H1 (cell line): Measurements from ENCODE around the gene ALDH3B1. TPM values are rescaled to one million over a fixed set of nuclear protein-coding genes. Genes with fewer than 3 reads are reported as not detected.
"Not testable (repeated sequence)": the region's sequence is repeated elsewhere in the genome, so short reads cannot be mapped to it uniquely, and the experiment has no call there.

Experiments used
- CTCF ChIA-PET: fragments of 300-600 bp; sonication (Branson Sonifier 250); formaldehyde crosslinking; loops from one replicate; lab custom pipeline; 2021; ENCODE audit not compliant: partially characterized antibody; lab: Charles Lee
- POLR2A ChIA-PET: fragments of 300-600 bp; sonication (Branson Sonifier 250); formaldehyde crosslinking; loops from one replicate; lab custom pipeline; 2021; ENCODE audit warnings: inconsistent platforms; ENCODE audit not compliant: partially characterized antibody; lab: Charles Lee
- DNase-seq, 2 experiments: peaks; one replicate each; pipeline versions ENCODE4 v3.0.0 to v3.0.0-alpha.2; 2010 to 2022; ENCODE audit warnings: low spot score in 2 of 2, low read depth in 1 of 2, mixed read lengths in 1 of 2
- FAIRE-seq: peaks from 2 replicates; lab custom pipeline; 2011; peaks lifted over from hg19 to GRCh38; lab: Jason Lieb, UNC
- H2AFZ ChIP-seq: 2 replicates; pipeline ENCODE4 v1.8.1; 2012; ENCODE audit warnings: low read length, inconsistent platforms
- H2AK5ac ChIP-seq: 2 replicates; pipeline ENCODE4 v1.6.1; 2013; ENCODE audit warnings: low read depth, low read length
- H2BK120ac ChIP-seq: replicated peaks from 2 replicates; pipeline ENCODE3; 2013; ENCODE audit warnings: low read depth, low read length, inconsistent platforms
- H2BK12ac ChIP-seq: 2 replicates; pipeline ENCODE4 v1.6.1; 2013; ENCODE audit warnings: low read depth, low read length
- H2BK15ac ChIP-seq: 2 replicates; pipeline ENCODE4 v1.6.1; 2013; ENCODE audit warnings: low read length
- H2BK20ac ChIP-seq: 2 replicates; pipeline ENCODE4 v1.6.1; 2013; ENCODE audit warnings: low read length
- H2BK5ac ChIP-seq: 2 replicates; pipeline ENCODE4 v1.6.1; 2013; ENCODE audit warnings: low read depth, low read length
- H3K14ac ChIP-seq: 2 replicates; pipeline ENCODE4 v1.6.1; 2013; ENCODE audit warnings: inconsistent platforms; ENCODE audit not compliant: insufficient read length
- H3K18ac ChIP-seq: 2 replicates; pipeline ENCODE4 v1.6.1; 2013; ENCODE audit warnings: low read length; ENCODE audit errors: extremely low read depth
- H3K23ac ChIP-seq: 2 replicates; pipeline ENCODE4 v1.6.1; 2013; ENCODE audit warnings: inconsistent platforms; ENCODE audit not compliant: insufficient read length
- H3K23me2 ChIP-seq: 2 replicates; pipeline ENCODE4 v1.6.1; 2013; ENCODE audit warnings: low read depth, low read length
- H3K27ac ChIP-seq: 2 replicates; pipeline ENCODE4 v1.6.1; 2011; ENCODE audit warnings: low read depth, low read length, inconsistent platforms
- H3K27me3 ChIP-seq, 4 experiments: replicated peaks in 1 of 4; 1 replicate in 1 of 4; 2 replicates in 3 of 4; pipeline versions ENCODE4 v1.6.1 to v1.8.1; 2011 to 2013; ENCODE audit warnings: low read length in 3 of 4, mild to moderate bottlenecking in 3 of 4, inconsistent platforms in 2 of 4, mixed read lengths in 2 of 4, moderate library complexity in 1 of 4; ENCODE audit not compliant: control insufficient read depth in 3 of 4, insufficient read depth in 3 of 4; ENCODE audit errors: extremely low read depth in 1 of 4
- H3K36me3 ChIP-seq, 4 experiments: 2 replicates each; pipeline versions ENCODE4 v1.6.1 to v1.8.1; 2011 to 2013; ENCODE audit warnings: mild to moderate bottlenecking in 4 of 4, low read length in 3 of 4, moderate library complexity in 2 of 4, control low read depth in 1 of 4, inconsistent platforms in 1 of 4; ENCODE audit not compliant: insufficient read depth in 4 of 4, control insufficient read depth in 2 of 4
- H3K4ac ChIP-seq: replicated peaks from 2 replicates; pipeline ENCODE3; 2013; ENCODE audit warnings: low read length, low read depth, mixed read lengths, inconsistent platforms; ENCODE audit not compliant: insufficient read length
- H3K4me1 ChIP-seq, 4 experiments: replicated peaks in 1 of 4; 1 replicate in 1 of 4; 2 replicates in 3 of 4; pipeline versions ENCODE4 v1.6.1 to v1.8.1; 2011 to 2013; ENCODE audit warnings: low read length in 3 of 4, inconsistent platforms in 2 of 4, mixed read lengths in 1 of 4; ENCODE audit not compliant: insufficient read depth in 4 of 4, control insufficient read depth in 3 of 4
- H3K4me2 ChIP-seq, 2 experiments: 2 replicates each; pipeline versions ENCODE4 v1.6.1 to v1.8.1; 2011 to 2013; ENCODE audit warnings: low read depth in 2 of 2, low read length in 2 of 2, control low read depth in 1 of 2, inconsistent platforms in 1 of 2, mild to moderate bottlenecking in 1 of 2; ENCODE audit not compliant: insufficient read depth in 1 of 2
- H3K4me3 ChIP-seq, 4 experiments: fragments of 200-600, 300-600 bp in 1 of 4; sonication (generic), shearing (Covaris generic), sonication (Bioruptor Twin) in 1 of 4; 2 replicates each; pipeline versions ENCODE4 v1.5.1 to v1.8.1; 2011 to 2016; ENCODE audit warnings: low read length in 4 of 4, low read depth in 3 of 4, control low read depth in 2 of 4, inconsistent platforms in 2 of 4, mild to moderate bottlenecking in 2 of 4, mixed read lengths in 1 of 4, moderate library complexity in 1 of 4; ENCODE audit not compliant: insufficient read depth in 2 of 4; ENCODE audit errors: extremely low read depth in 1 of 4
- H3K56ac ChIP-seq: replicated peaks from 2 replicates; pipeline ENCODE3; 2013; ENCODE audit warnings: low read depth, mild to moderate bottlenecking, mixed read lengths, low read length, inconsistent platforms; ENCODE audit not compliant: insufficient read length
- H3K79me1 ChIP-seq: 2 replicates; pipeline ENCODE4 v1.6.1; 2013; ENCODE audit warnings: low read depth, low read length, control low read depth
- H3K79me2 ChIP-seq, 2 experiments: 2 replicates each; pipeline versions ENCODE4 v1.6.1 to v1.8.1; 2012 to 2013; ENCODE audit warnings: low read length in 2 of 2, mild to moderate bottlenecking in 2 of 2, inconsistent platforms in 1 of 2; ENCODE audit not compliant: insufficient read depth in 2 of 2, control insufficient read depth in 1 of 2
- H3K9ac ChIP-seq, 4 experiments: replicated peaks in 1 of 4; 1 replicate in 1 of 4; 2 replicates in 3 of 4; pipeline versions ENCODE4 v1.6.1 to v1.8.1; 2011 to 2013; ENCODE audit warnings: low read depth in 3 of 4, low read length in 3 of 4, control low read depth in 2 of 4, mild to moderate bottlenecking in 2 of 4, moderate library complexity in 2 of 4, inconsistent platforms in 1 of 4; ENCODE audit errors: extremely low read depth in 1 of 4
- H3K9me3 ChIP-seq, 2 experiments: 2 replicates each; pipeline versions ENCODE4 v1.6.1 to v1.8.1; 2012 to 2013; ENCODE audit warnings: mild to moderate bottlenecking in 2 of 2, moderate library complexity in 2 of 2, control low read depth in 1 of 2, inconsistent platforms in 1 of 2, low read depth in 1 of 2, low read length in 1 of 2, mixed read lengths in 1 of 2; ENCODE audit not compliant: insufficient read depth in 2 of 2
- H4K20me1 ChIP-seq, 2 experiments: replicated peaks in 1 of 2; 2 replicates each; pipeline versions ENCODE3 to v1.8.1; 2011 to 2013; ENCODE audit warnings: inconsistent platforms in 2 of 2, low read length in 2 of 2, mild to moderate bottlenecking in 1 of 2; ENCODE audit not compliant: insufficient read depth in 2 of 2, control insufficient read depth in 1 of 2
- H4K5ac ChIP-seq: 2 replicates; pipeline ENCODE4 v1.6.1; 2013; ENCODE audit warnings: low read length, low read depth, mixed read lengths, inconsistent platforms; ENCODE audit not compliant: insufficient read length
- H4K8ac ChIP-seq: 2 replicates; pipeline ENCODE4 v1.8.0; 2013; ENCODE audit warnings: mild to moderate bottlenecking, moderate library complexity, low read length, inconsistent platforms; ENCODE audit not compliant: insufficient read depth; ENCODE audit errors: extremely low read depth
- H4K91ac ChIP-seq: replicated peaks from 2 replicates; pipeline ENCODE3; 2013; ENCODE audit warnings: low read length, mixed read lengths, inconsistent platforms; ENCODE audit not compliant: insufficient read length
- EP300 ChIP-seq, 2 experiments: IDR thresholded peaks; 1 replicate in 1 of 2; 2 replicates in 1 of 2; pipeline ENCODE4 v1.6.1; 2011 to 2012; ENCODE audit warnings: low read depth in 2 of 2, low read length in 2 of 2, mild to moderate bottlenecking in 2 of 2, borderline replicate concordance in 1 of 2, inconsistent platforms in 1 of 2, moderate library complexity in 1 of 2
- WGBS, 2 experiments: shearing (Covaris generic) in 1 of 2; methylation state at CpG; one replicate each; pipeline versions ENCODE4 v1.1.6 to v1.1.7; 2013 to 2015; ENCODE audit warnings: low lambda C conversion rate in 2 of 2, mixed read lengths in 2 of 2, inconsistent platforms in 1 of 2, low coverage in 1 of 2, missing lambda C conversion rate in 1 of 2; ENCODE audit not compliant: insufficient replicate concordance in 2 of 2, insufficient coverage in 1 of 2, insufficient read length in 1 of 2; ENCODE audit errors: extremely low coverage in 1 of 2, missing lambda C conversion rate in 1 of 2; 5-methylcytosine and 5-hydroxymethylcytosine counted together
- polyA plus RNA-seq, 7 experiments: library from polyadenylated mRNA; depleted of rRNA in 3 of 7; stranded (reverse) in 5 of 7; unstranded in 2 of 7; fragments of >200 nt in 5 of 7; fragments of 200-250 nt in 2 of 7; gene quantifications; 1 replicate in 5 of 7; 2 replicates in 1 of 7; 4 replicates in 1 of 7; pipeline versions ENCODE4 v1.2.1 to v1.2.3, GENCODE V29; 2011 to 2013; ENCODE audit warnings: missing spikeins in 2 of 7, mixed read lengths in 2 of 7
- total RNA-seq: library from RNA; stranded (reverse); fragmentation: NEBNext Ultra II Directional; extraction: Animal tissue kit (Norgen Biotek cat#: 25700); gene quantifications from 2 replicates; pipeline ENCODE4 v1.2.1, GENCODE V29; 2021

The ALDH3B1 gene
- total and polyA plus RNA-seq, 2 of the 8 experiments (the other 6 are each of a cell fraction or from before 2014, with no cell fraction given), result 0.32 to 0.47 TPM

GRCh38 chr11:68010090-68011041 lies at the start of gene ALDH3B1 (continued):
- TF ChIP-seq EP300 (IDR thresholded peaks at IDR 0.05; ENCODE audit: borderline replicate concordance in 1 of 2, low read depth in 2 of 2, low read length in 2 of 2), result no peak

- H2AFZ ChIP-seq, H3K4me2 ChIP-seq, H3K4me3 ChIP-seq, H3K14ac ChIP-seq, H2BK120ac ChIP-seq, H2BK15ac ChIP-seq, H3K9me3 ChIP-seq, H2BK20ac ChIP-seq, H2BK12ac ChIP-seq, H4K5ac ChIP-seq, H3K18ac ChIP-seq, H3K79me2 ChIP-seq, H4K8ac ChIP-seq, FAIRE-seq, H2AK5ac ChIP-seq, H3K56ac ChIP-seq, H4K91ac ChIP-seq, H3K4me1 ChIP-seq, H4K20me1 ChIP-seq, H3K4ac ChIP-seq, H3K79me1 ChIP-seq, DNase-seq, POLR2A ChIA-PET, H3K36me3 ChIP-seq, H3K23me2 ChIP-seq, H3K9ac ChIP-seq, H2BK5ac ChIP-seq, H3K23ac ChIP-seq, H3K27ac ChIP-seq, H3K27me3 ChIP-seq: not testable (repeated sequence)
- 85% methylated on average over 8 of the region's 16 CpGs; no CpG with 5 or more reads in 1 of the 2 experiments for WGBS, 2 experiments
- CTCF ChIA-PET, result interaction anchor here (0.5 to 1.5 kb wide), 5 partner anchors 16 to 278 kb away, joined by 3 to 4 read pairs (median 3); no protein-coding TSS in a partner anchor
These were observed 46.9 kb upstream of the ALDH3B1 start for GRCh38 chr11:67963217-67963616.
